Measurements from ENCODE around the gene SLC1A3. TPM values are rescaled to one million over a fixed set of nuclear protein-coding genes. Genes with fewer than 3 reads are reported as not detected.

Gene SLC1A3
- total RNA-seq, 1 donor from 2014 or later, result 8.5 TPM

DNA sequence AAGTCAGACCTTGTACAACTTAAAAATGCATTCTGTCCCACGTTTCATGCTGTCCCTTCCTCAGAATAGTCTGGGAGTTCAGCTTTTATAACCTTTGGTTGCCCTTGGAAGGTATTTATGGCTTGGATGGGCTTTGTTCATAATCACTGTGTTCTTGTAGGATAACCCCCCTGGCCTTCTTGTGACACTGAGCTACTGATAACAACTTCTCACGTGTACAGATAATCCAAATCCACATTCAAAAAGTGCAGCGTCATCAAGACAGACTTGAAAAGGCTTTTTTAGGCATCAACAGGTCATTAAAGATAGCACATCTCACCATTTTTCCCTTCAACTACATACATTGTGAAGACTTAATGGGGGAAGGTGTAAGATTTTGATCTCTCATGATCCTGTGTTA, 42.0 kb downstream of the SLC1A3 start:
- no peak overlapping the region for H3K27ac Mint-ChIP-seq
- TF ChIP-seq, protein P1, sequence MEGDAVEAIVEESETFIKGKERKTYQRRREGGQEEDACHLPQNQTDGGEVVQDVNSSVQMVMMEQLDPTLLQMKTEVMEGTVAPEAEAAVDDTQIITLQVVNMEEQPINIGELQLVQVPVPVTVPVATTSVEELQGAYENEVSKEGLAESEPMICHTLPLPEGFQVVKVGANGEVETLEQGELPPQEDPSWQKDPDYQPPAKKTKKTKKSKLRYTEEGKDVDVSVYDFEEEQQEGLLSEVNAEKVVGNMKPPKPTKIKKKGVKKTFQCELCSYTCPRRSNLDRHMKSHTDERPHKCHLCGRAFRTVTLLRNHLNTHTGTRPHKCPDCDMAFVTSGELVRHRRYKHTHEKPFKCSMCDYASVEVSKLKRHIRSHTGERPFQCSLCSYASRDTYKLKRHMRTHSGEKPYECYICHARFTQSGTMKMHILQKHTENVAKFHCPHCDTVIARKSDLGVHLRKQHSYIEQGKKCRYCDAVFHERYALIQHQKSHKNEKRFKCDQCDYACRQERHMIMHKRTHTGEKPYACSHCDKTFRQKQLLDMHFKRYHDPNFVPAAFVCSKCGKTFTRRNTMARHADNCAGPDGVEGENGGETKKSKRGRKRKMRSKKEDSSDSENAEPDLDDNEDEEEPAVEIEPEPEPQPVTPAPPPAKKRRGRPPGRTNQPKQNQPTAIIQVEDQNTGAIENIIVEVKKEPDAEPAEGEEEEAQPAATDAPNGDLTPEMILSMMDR (IDR thresholded peaks at IDR 0.05), result no peak
- TF ChIP-seq EZH2phosphoT487 (IDR thresholded peaks at IDR 0.05) (no peak), EZH2 (IDR thresholded peaks at IDR 0.05) (no peak)
- no peak overlapping the region for H3K27ac ChIP-seq

GRCh38 chr5:36651761-36652685, 45.6 kb downstream of the SLC1A3 start:
- Histone ChIP-seq H2AFZ (replicated peaks) (no peak overlapping the region), H3K4me1 (peaks cover 20% of the 10 kb centered on the region), H3K9ac (no peak overlapping the region), H3K79me2 (ENCODE audit: low read depth) (no peaks in the 10 kb centered on the region), H3K4me2 (peak overlapping the region; percentile 38), H3K27ac (no peak overlapping the region), H3K9me3 (ENCODE audit: low read depth) (no peaks in the 10 kb centered on the region), H3K4me3 (no peak overlapping the region), H3K36me3 (no peaks in the 10 kb centered on the region), H3K27me3 (no peaks in the 10 kb centered on the region), H4K20me1 (ENCODE audit: low read depth) (no peaks in the 10 kb centered on the region), H3F3A (ENCODE audit: low read depth) (no peaks in the 10 kb centered on the region)
- Mint-ChIP-seq H3K36me3 (no peaks in the 10 kb centered on the region), H3K4me1 (peaks cover 22% of the 10 kb centered on the region), H3K4me3 (no peak overlapping the region), H3K27ac (no peak overlapping the region), H3K27me3 (ENCODE audit: insufficient read depth, low read depth) (no peaks in the 10 kb centered on the region), H3K9me3 (no peaks in the 10 kb centered on the region)
- DNase-seq (ENCODE audit: low spot score), result no peak
- TF ChIP-seq EZH2phosphoT487 (IDR thresholded peaks at IDR 0.05), result no peak
- TF ChIP-seq, protein P1 (IDR thresholded peaks at IDR 0.05), result no peak
- TF ChIP-seq EZH2 (IDR thresholded peaks at IDR 0.05), result no peak

More for the DNA sequence above, 42.0 kb downstream of the SLC1A3 start:
- H3K9ac ChIP-seq, result no peak overlapping the region
- no peak for DNase-seq (ENCODE audit: low spot score)
- H3K4me3 ChIP-seq, result no peak overlapping the region
- Mint-ChIP-seq H3K27me3 (ENCODE audit: insufficient read depth, low read depth) (no peaks in the 10 kb centered on the region), H3K4me3 (no peak overlapping the region), H3K9me3 (no peaks in the 10 kb centered on the region), H3K36me3 (peaks cover 6% of the 10 kb centered on the region), H3K4me1 (peaks cover 6% of the 10 kb centered on the region)
- no peaks in the 10 kb centered on the region for H4K20me1 ChIP-seq (ENCODE audit: low read depth)
- no peak overlapping the region for H2AFZ ChIP-seq (replicated peaks)
- no peaks in the 10 kb centered on the region for H3K36me3 ChIP-seq
- peaks cover 9% of the 10 kb centered on the region for H3K4me1 ChIP-seq
- H3F3A ChIP-seq (ENCODE audit: low read depth), result no peaks in the 10 kb centered on the region
- no peaks in the 10 kb centered on the region for H3K27me3 ChIP-seq
- H3K9me3 ChIP-seq (ENCODE audit: low read depth), result no peaks in the 10 kb centered on the region
- no peaks in the 10 kb centered on the region for H3K79me2 ChIP-seq (ENCODE audit: low read depth)
- H3K4me2 ChIP-seq, result no peak overlapping the region

DNA sequence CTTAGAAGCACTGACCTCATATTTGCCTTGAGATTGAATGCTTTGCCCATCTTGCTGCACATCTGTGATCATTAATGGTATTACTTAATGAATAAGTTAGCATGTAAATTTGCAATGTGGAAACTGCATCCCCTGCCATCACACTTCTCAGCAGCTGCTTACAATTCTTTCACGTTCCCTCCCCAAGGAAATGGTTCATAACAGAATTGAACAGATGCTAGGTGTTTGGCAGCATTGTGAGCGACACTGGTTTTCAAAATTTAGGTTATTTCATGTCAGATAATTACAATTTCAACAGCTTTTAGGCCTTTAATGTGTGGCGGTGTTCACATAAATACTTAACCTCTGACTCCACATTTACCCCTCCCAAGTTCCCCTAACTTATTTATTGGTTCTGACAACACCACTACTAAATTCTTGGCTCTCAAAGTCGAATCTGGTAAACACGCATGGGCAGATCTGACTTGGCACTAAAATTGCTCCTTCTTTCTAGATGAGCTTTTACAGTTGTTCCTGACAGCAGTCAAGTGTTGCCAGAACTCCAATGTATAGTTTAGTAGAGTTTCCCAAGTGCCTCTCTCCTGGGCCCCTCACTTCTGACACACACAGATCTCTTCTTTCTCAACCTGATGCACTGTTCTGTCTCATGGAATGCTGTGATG, 46.8 kb downstream of the SLC1A3 start:
- Histone ChIP-seq H3K9me3 (ENCODE audit: low read depth) (no peaks in the 10 kb centered on the region), H3K4me1 (peaks cover 20% of the 10 kb centered on the region), H3K27me3 (no peaks in the 10 kb centered on the region), H3F3A (ENCODE audit: low read depth) (no peaks in the 10 kb centered on the region), H3K27ac (no peak overlapping the region), H2AFZ (replicated peaks) (no peak overlapping the region), H3K9ac (no peak overlapping the region), H3K79me2 (ENCODE audit: low read depth) (no peaks in the 10 kb centered on the region), H3K4me3 (no peak overlapping the region), H4K20me1 (ENCODE audit: low read depth) (no peaks in the 10 kb centered on the region), H3K36me3 (no peaks in the 10 kb centered on the region), H3K4me2 (no peak overlapping the region)
- TF ChIP-seq EZH2phosphoT487 (IDR thresholded peaks at IDR 0.05), result no peak
- no peak for TF ChIP-seq EZH2 (IDR thresholded peaks at IDR 0.05)
- TF ChIP-seq, protein P1 (IDR thresholded peaks at IDR 0.05), result no peak
- no peaks in the 10 kb centered on the region for H3K9me3 Mint-ChIP-seq
- DNase-seq (ENCODE audit: low spot score), result no peak
- H3K4me3 Mint-ChIP-seq, result no peak overlapping the region
- H3K4me1 Mint-ChIP-seq, result peaks cover 22% of the 10 kb centered on the region
- H3K27ac Mint-ChIP-seq, result no peak overlapping the region
- H3K36me3 Mint-ChIP-seq, result peaks cover 3% of the 10 kb centered on the region
- H3K27me3 Mint-ChIP-seq (ENCODE audit: insufficient read depth, low read depth), result no peaks in the 10 kb centered on the region
